ENCODE data around the gene AQP1.

AQP1 gene

GRCh38 chr7:30869794-30870611 lies 41.6 kb upstream of the AQP1 start:
- peaks cover 10% of the 10 kb centered on the region for H3K4me1 ChIP-seq (ENCODE audit: control insufficient read depth, insufficient read depth, low read depth, low read length)
- no peak overlapping the region for H2BK120ac ChIP-seq (ENCODE audit: low read depth, low read length)
- 92% methylated on average over 13 of the region's 13 CpGs for WGBS
- no peak overlapping the region for H3K4me2 ChIP-seq (ENCODE audit: low read length, poor library complexity, severe bottlenecking)
- H3K36me3 ChIP-seq (ENCODE audit: control insufficient read depth in 1 of 2, insufficient read depth in 2 of 2, low read depth in 1 of 2, low read length in 2 of 2): peaks cover 58 to 80% of the 10 kb centered on the region in 2 experiments
- no peak overlapping the region for H2BK15ac ChIP-seq (ENCODE audit: low read depth, poor library complexity, severe bottlenecking)
- no peaks in the 10 kb centered on the region for H3K79me1 ChIP-seq (replicated peaks; ENCODE audit: low read length, poor library complexity, severe bottlenecking)
- H2BK12ac ChIP-seq (ENCODE audit: low read length in 2 of 2): no peak overlapping the region
- H4K8ac ChIP-seq (ENCODE audit: low read length): no peak overlapping the region
- H3K4me3 ChIP-seq (ENCODE audit: insufficient read depth in 1 of 2, low read depth in 1 of 2, low read length in 2 of 2): no peak overlapping the region
- H4K91ac ChIP-seq (ENCODE audit: low read length): no peak overlapping the region
- H3K14ac ChIP-seq (ENCODE audit: low read length in 2 of 2): peak overlapping the region in 1 of 2 experiments; percentile 33
- no peak overlapping the region for H3K18ac ChIP-seq (ENCODE audit: low read depth in 1 of 2, low read length in 2 of 2)
- no peak overlapping the region for H3K9ac ChIP-seq (ENCODE audit: low read length)
- DNase-seq: no peak
- no peak overlapping the region for H3K4ac ChIP-seq (ENCODE audit: low read depth in 1 of 2, low read length in 2 of 2)
- no peaks in the 10 kb centered on the region for H3K27me3 ChIP-seq (ENCODE audit: control insufficient read depth in 1 of 2, insufficient read depth in 1 of 2, low read length in 2 of 2)
- H3K9me3 ChIP-seq (ENCODE audit: control insufficient read depth, low read length): no peaks in the 10 kb centered on the region
- H3K23ac ChIP-seq (ENCODE audit: low read length in 2 of 2): no peak overlapping the region
- no peak overlapping the region for H2BK5ac ChIP-seq (ENCODE audit: low read depth, low read length, poor library complexity, severe bottlenecking)
- no peak overlapping the region for H3K27ac ChIP-seq (ENCODE audit: low read length, poor library complexity, severe bottlenecking)
- H2AK5ac ChIP-seq (ENCODE audit: low read length, severe bottlenecking): no peak overlapping the region
- H2AFZ ChIP-seq (ENCODE audit: low read depth, low read length): no peak overlapping the region

GRCh38 chr7:30870821-30871518 lies 40.7 kb upstream of the AQP1 start:
- H4K8ac ChIP-seq (ENCODE audit: low read length): no peak overlapping the region
- no peak overlapping the region for H3K9ac ChIP-seq (ENCODE audit: low read length)
- no peak overlapping the region for H3K27ac ChIP-seq (ENCODE audit: low read length, poor library complexity, severe bottlenecking)
- H3K4me1 ChIP-seq (ENCODE audit: control insufficient read depth, insufficient read depth, low read depth, low read length): peaks cover 10% of the 10 kb centered on the region
- 81% methylated on average over 10 of the region's 10 CpGs for WGBS
- H3K4ac ChIP-seq (ENCODE audit: low read depth in 1 of 2, low read length in 2 of 2): no peak overlapping the region
- H2AK5ac ChIP-seq (ENCODE audit: low read length, severe bottlenecking): peak overlapping the region; percentile 71
- H2AFZ ChIP-seq (ENCODE audit: low read depth, low read length): no peak overlapping the region
- no peak overlapping the region for H3K4me3 ChIP-seq (ENCODE audit: insufficient read depth in 1 of 2, low read depth in 1 of 2, low read length in 2 of 2)
- H2BK15ac ChIP-seq (ENCODE audit: low read depth, poor library complexity, severe bottlenecking): no peak overlapping the region
- H2BK12ac ChIP-seq (ENCODE audit: low read length in 2 of 2): no peak overlapping the region
- no peaks in the 10 kb centered on the region for H3K27me3 ChIP-seq (ENCODE audit: control insufficient read depth in 1 of 2, insufficient read depth in 1 of 2, low read length in 2 of 2)
- H3K18ac ChIP-seq (ENCODE audit: low read depth in 1 of 2, low read length in 2 of 2): no peak overlapping the region
- no peak overlapping the region for H3K14ac ChIP-seq (ENCODE audit: low read length in 2 of 2)
- H2BK120ac ChIP-seq (ENCODE audit: low read depth, low read length): no peak overlapping the region
- H3K23ac ChIP-seq (ENCODE audit: low read length in 2 of 2): no peak overlapping the region
- H4K91ac ChIP-seq (ENCODE audit: low read length): no peak overlapping the region
- no peak overlapping the region for H2BK5ac ChIP-seq (ENCODE audit: low read depth, low read length, poor library complexity, severe bottlenecking)
- peaks cover 57 to 80% of the 10 kb centered on the region in 2 experiments for H3K36me3 ChIP-seq (ENCODE audit: control insufficient read depth in 1 of 2, insufficient read depth in 2 of 2, low read depth in 1 of 2, low read length in 2 of 2)
- no peak overlapping the region for H3K4me2 ChIP-seq (ENCODE audit: low read length, poor library complexity, severe bottlenecking)
- H3K9me3 ChIP-seq (ENCODE audit: control insufficient read depth, low read length): no peaks in the 10 kb centered on the region
- H3K79me1 ChIP-seq (replicated peaks; ENCODE audit: low read length, poor library complexity, severe bottlenecking): no peaks in the 10 kb centered on the region
- no peak for DNase-seq

GRCh38 chr7:30871655-30872054 lies 40.0 kb upstream of the AQP1 start:
- H3K4ac ChIP-seq (ENCODE audit: low read depth in 1 of 2, low read length in 2 of 2): no peak overlapping the region
- H3K4me2 ChIP-seq (ENCODE audit: low read length, poor library complexity, severe bottlenecking): no peak overlapping the region
- H2BK5ac ChIP-seq (ENCODE audit: low read depth, low read length, poor library complexity, severe bottlenecking): no peak overlapping the region
- H2AK5ac ChIP-seq (ENCODE audit: low read length, severe bottlenecking): no peak overlapping the region
- H3K9ac ChIP-seq (ENCODE audit: low read length): no peak overlapping the region
- peaks cover 58 to 81% of the 10 kb centered on the region in 2 experiments for H3K36me3 ChIP-seq (ENCODE audit: control insufficient read depth in 1 of 2, insufficient read depth in 2 of 2, low read depth in 1 of 2, low read length in 2 of 2)
- no peak overlapping the region for H2AFZ ChIP-seq (ENCODE audit: low read depth, low read length)
- no peaks in the 10 kb centered on the region for H3K9me3 ChIP-seq (ENCODE audit: control insufficient read depth, low read length)
- H3K79me1 ChIP-seq (replicated peaks; ENCODE audit: low read length, poor library complexity, severe bottlenecking): no peaks in the 10 kb centered on the region
- H3K18ac ChIP-seq (ENCODE audit: low read depth in 1 of 2, low read length in 2 of 2): no peak overlapping the region
- H3K14ac ChIP-seq (ENCODE audit: low read length in 2 of 2): no peak overlapping the region
- H2BK12ac ChIP-seq (ENCODE audit: low read length in 2 of 2): no peak overlapping the region
- DNase-seq: no peak
- peaks cover 10% of the 10 kb centered on the region for H3K4me1 ChIP-seq (ENCODE audit: control insufficient read depth, insufficient read depth, low read depth, low read length)
- no peak overlapping the region for H2BK120ac ChIP-seq (ENCODE audit: low read depth, low read length)
- H4K8ac ChIP-seq (ENCODE audit: low read length): no peak overlapping the region
- no peak overlapping the region for H3K23ac ChIP-seq (ENCODE audit: low read length in 2 of 2)
- H4K91ac ChIP-seq (ENCODE audit: low read length): no peak overlapping the region
- no peaks in the 10 kb centered on the region for H3K27me3 ChIP-seq (ENCODE audit: control insufficient read depth in 1 of 2, insufficient read depth in 1 of 2, low read length in 2 of 2)
- no peak overlapping the region for H2BK15ac ChIP-seq (ENCODE audit: low read depth, poor library complexity, severe bottlenecking)
- H3K4me3 ChIP-seq (ENCODE audit: insufficient read depth in 1 of 2, low read depth in 1 of 2, low read length in 2 of 2): no peak overlapping the region
- no peak overlapping the region for H3K27ac ChIP-seq (ENCODE audit: low read length, poor library complexity, severe bottlenecking)
- over 99% methylated on average over 4 of the region's 5 CpGs for WGBS

- no peak overlapping the region for H4K8ac ChIP-seq (ENCODE audit: low read length)
- no peak overlapping the region for H2BK15ac ChIP-seq (ENCODE audit: low read depth, poor library complexity, severe bottlenecking)
- no peaks in the 10 kb centered on the region for H3K79me1 ChIP-seq (replicated peaks; ENCODE audit: low read length, poor library complexity, severe bottlenecking)
- no peak for DNase-seq
- no peaks in the 10 kb centered on the region for H3K27me3 ChIP-seq (ENCODE audit: control insufficient read depth in 1 of 2, insufficient read depth in 1 of 2, low read length in 2 of 2)
- H3K27ac ChIP-seq (ENCODE audit: low read length, poor library complexity, severe bottlenecking): no peak overlapping the region
- 89% methylated on average over 2 of the region's 2 CpGs for WGBS
- H3K23ac ChIP-seq (ENCODE audit: low read length in 2 of 2): no peak overlapping the region
- no peak overlapping the region for H3K18ac ChIP-seq (ENCODE audit: low read depth in 1 of 2, low read length in 2 of 2)
- H3K4me1 ChIP-seq (ENCODE audit: control insufficient read depth, insufficient read depth, low read depth, low read length): peaks cover 14% of the 10 kb centered on the region
- no peak overlapping the region for H3K4me2 ChIP-seq (ENCODE audit: low read length, poor library complexity, severe bottlenecking)
- H3K36me3 ChIP-seq (ENCODE audit: control insufficient read depth in 1 of 2, insufficient read depth in 2 of 2, low read depth in 1 of 2, low read length in 2 of 2): peaks cover 59 to 71% of the 10 kb centered on the region in 2 experiments
- no peak overlapping the region for H3K9ac ChIP-seq (ENCODE audit: low read length)
- no peaks in the 10 kb centered on the region for H3K9me3 ChIP-seq (ENCODE audit: control insufficient read depth, low read length)
- H2BK12ac ChIP-seq (ENCODE audit: low read length in 2 of 2): no peak overlapping the region
- no peak overlapping the region for H3K14ac ChIP-seq (ENCODE audit: low read length in 2 of 2)
- H2BK120ac ChIP-seq (ENCODE audit: low read depth, low read length): no peak overlapping the region
- no peak overlapping the region for H3K4ac ChIP-seq (ENCODE audit: low read depth in 1 of 2, low read length in 2 of 2)
- H3K4me3 ChIP-seq (ENCODE audit: insufficient read depth in 1 of 2, low read depth in 1 of 2, low read length in 2 of 2): no peak overlapping the region
- H2BK5ac ChIP-seq (ENCODE audit: low read depth, low read length, poor library complexity, severe bottlenecking): no peak overlapping the region
- no peak overlapping the region for H2AK5ac ChIP-seq (ENCODE audit: low read length, severe bottlenecking)
- no peak overlapping the region for H2AFZ ChIP-seq (ENCODE audit: low read depth, low read length)
- H4K91ac ChIP-seq (ENCODE audit: low read length): no peak overlapping the region
These were observed 38.4 kb upstream of the AQP1 start for GRCh38 chr7:30873207-30873606.

All from mesenchymal stem cell (in vitro differentiated cells and primary cell).